AG08395 (cell line): ENCODE measurements around the gene MTMR3.

Source experiments
- DNase-seq: peaks from one replicate; pipeline ENCODE4 v3.0.0; 2012; ENCODE audit warnings: mixed read lengths, low spot score

The MTMR3 gene

GRCh38 chr22:30002861-30003486, 120.0 kb downstream of the MTMR3 start:
- DNase-seq: no peak

- DNase-seq: no peak
These were observed 121.1 kb downstream of the MTMR3 start for GRCh38 chr22:30004101-30004500.

GRCh38 chr22:30004694-30005093, 121.7 kb downstream of the MTMR3 start:
- no peak for DNase-seq

GRCh38 chr22:30005213-30005857, 122.4 kb downstream of the MTMR3 start:
- DNase-seq: peak; percentile 75

- DNase-seq: no peak
These were observed 124.4 kb downstream of the MTMR3 start for GRCh38 chr22:30007361-30007760.

GRCh38 chr22:30008401-30008800, 125.4 kb downstream of the MTMR3 start:
- no peak for DNase-seq

- DNase-seq: no peak
These were observed 126.5 kb downstream of the MTMR3 start for GRCh38 chr22:30009478-30009877.

GRCh38 chr22:30010789-30011405, 127.9 kb downstream of the MTMR3 start:
- DNase-seq: no peak

- no peak for DNase-seq
These were observed 130.2 kb downstream of the MTMR3 start for GRCh38 chr22:30013201-30013600.

- DNase-seq: no peak
These were observed 131.3 kb downstream of the MTMR3 start for GRCh38 chr22:30014244-30014643.

GRCh38 chr22:30015229-30015797, 132.3 kb downstream of the MTMR3 start:
- peak; percentile 16 for DNase-seq

GRCh38 chr22:30015846-30016245, 132.9 kb downstream of the MTMR3 start:
- peak; percentile 82 for DNase-seq

GRCh38 chr22:30016596-30016995, 133.6 kb downstream of the MTMR3 start:
- peak; percentile 32 for DNase-seq

- peak; percentile 51 for DNase-seq
These were observed 134.6 kb downstream of the MTMR3 start for GRCh38 chr22:30017375-30018223.

- DNase-seq: no peak
These were observed 137.5 kb downstream of the MTMR3 start for GRCh38 chr22:30020511-30020910.

GRCh38 chr22:30021338-30021737, 138.4 kb downstream of the MTMR3 start:
- no peak for DNase-seq

- no peak for DNase-seq
These were observed 139.1 kb downstream of the MTMR3 start for GRCh38 chr22:30021881-30022619.

GRCh38 chr22:30023099-30023660, 140.2 kb downstream of the MTMR3 start:
- no peak for DNase-seq

- no peak for DNase-seq
These were observed 141.3 kb downstream of the MTMR3 start for GRCh38 chr22:30024231-30024630.

- DNase-seq: no peak
These were observed 142.2 kb downstream of the MTMR3 start for GRCh38 chr22:30025221-30025620.

GRCh38 chr22:30026756-30027155, 143.8 kb downstream of the MTMR3 start:
- no peak for DNase-seq
